ENCODE data around the gene LZTFL1.
"Not testable (repeated sequence)": the region's sequence is repeated elsewhere in the genome, so short reads cannot be mapped to it uniquely, and the experiment has no call there.

Gene LZTFL1

DNA sequence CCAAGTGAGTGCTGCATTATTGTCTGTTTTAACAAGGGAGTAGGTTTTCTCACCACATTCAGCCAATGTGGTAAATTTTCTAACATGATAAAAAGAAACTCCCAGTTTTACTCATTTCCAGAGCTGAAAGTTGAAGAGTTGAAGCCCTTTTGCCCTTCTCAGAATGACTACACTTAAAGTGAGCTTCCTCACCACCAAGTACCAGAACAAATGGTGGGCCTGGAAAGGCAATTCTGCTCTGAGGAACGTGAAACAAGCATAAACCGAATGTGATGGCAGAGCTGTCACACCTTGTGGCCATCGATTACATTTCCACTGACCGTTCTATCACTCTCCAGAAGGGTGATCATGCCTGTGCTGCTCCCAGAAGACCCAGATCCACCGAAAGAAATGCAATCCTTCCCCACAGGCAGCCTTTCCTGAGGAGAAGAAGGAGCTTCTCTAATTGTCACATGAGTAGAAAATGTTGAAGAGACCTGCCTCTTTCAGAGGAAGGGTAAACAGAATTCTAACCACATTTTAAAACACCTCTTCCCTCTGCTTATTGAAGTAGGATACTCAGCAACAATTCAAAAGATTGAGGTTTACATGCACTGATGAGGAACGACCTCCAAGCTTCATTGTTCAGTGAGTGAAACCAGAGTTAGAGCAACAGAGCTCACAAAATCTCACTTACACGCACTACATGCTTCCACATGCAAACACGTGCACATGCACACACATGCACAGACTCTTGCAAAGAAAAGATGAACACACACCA lies 23.0 kb upstream of the LZTFL1 start:
- no peak for DNase-seq

DNA sequence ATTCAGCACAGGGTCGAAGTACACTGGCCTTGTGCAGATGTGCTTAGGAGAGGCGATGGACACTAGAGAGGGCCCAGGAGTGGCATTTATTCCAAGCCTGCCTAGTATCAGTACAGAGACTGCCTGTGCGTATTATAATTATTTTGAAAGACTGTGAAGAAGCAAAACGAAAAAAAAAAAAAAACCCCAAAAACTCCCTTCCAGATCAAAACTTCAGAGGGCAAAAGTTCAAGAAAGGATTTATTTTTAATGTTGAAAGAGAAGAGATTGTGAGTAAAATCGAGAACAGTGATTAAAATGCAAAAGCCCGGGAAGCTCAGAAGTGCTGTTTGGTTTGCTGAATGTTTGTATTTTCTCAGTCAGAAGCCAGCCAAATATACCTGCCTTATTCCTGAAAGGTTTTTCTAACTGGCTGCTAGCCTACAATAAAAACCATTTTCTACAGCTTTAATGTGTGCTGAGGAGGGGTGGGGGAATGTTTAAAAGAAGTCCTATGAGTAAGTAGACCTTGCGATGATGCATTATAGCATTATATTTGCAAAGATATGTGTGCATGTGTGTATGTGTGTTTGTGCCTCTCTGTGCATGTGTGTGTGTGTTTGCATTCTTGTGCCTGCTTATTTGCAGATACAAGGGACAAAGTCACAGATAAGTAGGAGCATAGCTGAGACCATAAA lies 19.3 kb upstream of the LZTFL1 start:
- no peak for DNase-seq

DNA sequence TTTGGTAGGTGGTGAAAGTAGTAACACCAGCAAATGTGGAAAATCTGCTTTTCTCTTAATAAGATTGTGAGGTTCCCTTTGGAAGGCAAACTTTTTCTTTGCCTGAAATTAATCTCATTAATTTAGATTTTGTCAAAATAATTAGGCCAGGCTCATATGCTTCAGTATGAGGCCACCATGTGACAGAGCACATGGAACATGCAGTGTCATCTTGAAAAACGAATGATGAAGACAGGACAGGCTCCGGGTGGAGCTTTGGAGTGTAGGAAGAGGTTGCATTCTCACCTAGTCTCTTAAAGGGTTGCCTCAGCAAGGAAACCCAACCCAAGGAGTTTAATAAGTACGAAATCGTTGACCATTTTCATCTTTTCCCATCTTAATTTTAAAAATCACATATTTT lies 18.6 kb upstream of the LZTFL1 start:
- no peak for DNase-seq

GRCh38 chr3:45858809-45859543 lies 17.1 kb upstream of the LZTFL1 start:
- DNase-seq: no peak

DNA sequence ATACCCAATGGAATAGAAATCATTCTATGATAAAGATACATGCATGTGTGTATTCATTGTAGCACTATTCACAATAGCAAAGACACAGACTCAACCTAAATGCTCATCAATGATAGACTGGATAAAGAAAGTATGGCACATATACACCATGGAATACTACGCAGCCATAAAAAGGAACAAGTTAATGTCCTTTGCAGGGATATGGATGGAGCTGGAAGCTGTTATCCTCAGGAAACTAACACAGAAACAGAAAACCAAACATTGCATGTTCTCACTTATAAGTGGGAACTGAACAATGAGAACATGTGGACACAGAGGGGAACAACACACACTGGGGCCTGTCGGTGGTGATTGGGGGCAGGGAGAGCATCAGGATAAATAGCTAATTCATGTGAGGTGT lies 15.1 kb upstream of the LZTFL1 start:
- not testable (repeated sequence) for DNase-seq

GRCh38 chr3:45856323-45856722 lies 14.4 kb upstream of the LZTFL1 start:
- DNase-seq: not testable (repeated sequence)

- DNase-seq: no peak
These were observed 10.9 kb upstream of the LZTFL1 start for GRCh38 chr3:45852828-45853227.

- DNase-seq: no peak
These were observed 6.5 kb upstream of the LZTFL1 start for GRCh38 chr3:45848392-45848791.

GRCh38 chr3:45844616-45845015 lies 2.7 kb upstream of the LZTFL1 start:
- DNase-seq: no peak

DNA sequence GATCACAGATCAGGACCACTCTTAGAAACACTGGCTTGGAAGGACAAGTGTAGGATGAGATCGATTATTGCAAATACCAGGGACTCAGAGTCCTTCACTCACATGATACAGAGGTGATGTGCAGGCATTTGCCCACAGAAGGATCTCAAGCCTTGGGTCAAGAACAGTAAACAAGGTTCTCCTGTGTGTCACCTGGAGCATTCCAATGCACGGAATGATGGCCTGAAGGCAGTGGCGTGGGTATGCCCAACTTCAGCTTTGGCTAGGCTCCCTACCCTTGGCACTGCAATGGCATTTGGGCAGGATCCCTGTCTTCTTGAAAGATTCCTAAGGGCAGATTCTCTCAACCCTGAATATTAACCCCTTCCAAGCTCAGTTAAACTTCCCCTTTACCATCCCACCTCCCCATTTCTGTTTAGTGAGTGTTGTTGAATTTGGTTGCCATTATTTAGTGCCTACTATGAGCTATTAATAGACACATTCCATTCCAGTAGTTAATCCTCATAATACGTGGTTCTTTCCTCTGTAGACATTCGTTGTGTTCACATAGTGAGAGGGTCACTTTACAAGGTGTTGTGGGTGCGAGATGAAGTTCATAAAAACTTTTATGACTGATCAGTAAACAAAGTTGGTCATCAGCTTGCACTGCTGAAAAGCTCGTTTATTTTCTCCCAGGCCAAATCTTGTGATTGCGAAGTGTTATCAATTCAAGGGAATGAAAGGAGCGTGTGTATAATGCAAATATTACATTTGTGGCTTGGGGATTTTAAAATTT lies 1.1 kb upstream of the LZTFL1 start:
- DNase-seq: no peak

GRCh38 chr3:45841420-45841756 lies 531 bp downstream of the LZTFL1 start:
- no peak for DNase-seq

DNA sequence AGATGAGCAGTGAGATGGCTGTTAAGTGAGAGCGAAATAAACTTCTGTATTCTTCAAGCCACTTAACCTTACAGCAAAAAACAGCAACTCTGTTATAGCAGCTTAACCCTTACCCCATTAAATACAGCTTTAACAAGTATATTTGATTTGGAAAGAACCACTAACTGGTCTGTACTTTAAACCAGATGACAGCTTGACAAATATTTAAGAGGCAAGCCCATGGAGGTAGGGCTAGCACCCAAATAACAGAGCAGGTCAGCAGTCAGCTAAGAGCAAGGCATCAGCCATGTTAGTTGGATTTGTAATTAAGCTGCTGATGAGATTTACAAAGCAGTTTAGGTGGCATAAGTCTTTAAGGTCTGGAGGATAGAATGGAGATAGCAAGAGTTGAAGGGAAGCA lies 3.5 kb downstream of the LZTFL1 start:
- DNase-seq: no peak

DNA sequence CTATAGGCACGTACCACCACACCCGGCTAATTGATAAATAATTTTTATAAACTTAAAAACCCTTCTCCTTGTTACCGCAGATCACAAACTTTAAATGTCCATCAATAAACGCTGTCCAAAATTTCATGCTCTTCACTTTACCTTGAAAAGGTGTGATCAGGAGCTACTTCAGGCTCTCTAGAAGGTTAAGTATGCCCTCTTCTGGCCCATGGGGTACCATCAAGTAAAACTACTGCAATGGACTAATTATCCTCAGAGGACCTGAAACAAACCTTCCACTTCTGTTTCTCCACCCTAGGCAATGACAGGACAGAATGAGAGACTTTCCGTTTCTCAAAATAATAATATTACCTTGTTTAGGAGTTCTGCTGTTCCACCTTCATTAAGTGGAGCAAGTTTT lies 9.2 kb downstream of the LZTFL1 start:
- DNase-seq: no peak

GRCh38 chr3:45830121-45830520 lies 11.8 kb downstream of the LZTFL1 start:
- DNase-seq: no peak

DNA sequence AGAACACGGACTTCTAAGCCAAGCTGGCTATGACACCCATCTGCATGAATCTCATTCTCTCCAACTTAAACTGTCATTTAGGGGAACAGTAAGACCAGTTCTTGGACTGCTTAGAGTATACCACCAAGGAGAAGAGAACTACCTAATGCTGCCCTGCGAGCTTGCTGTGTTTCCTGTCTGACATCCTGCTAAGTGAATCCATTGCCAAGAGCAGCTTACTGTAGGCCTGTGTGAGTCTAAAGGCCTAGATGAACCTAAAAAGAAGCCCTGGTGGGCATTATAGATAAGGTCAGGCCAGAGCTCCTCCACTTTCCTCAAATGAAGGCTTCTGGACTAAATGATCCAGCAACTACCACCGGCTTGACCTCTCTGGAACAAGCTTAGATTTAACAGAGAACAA lies 15.0 kb downstream of the LZTFL1 start:
- no peak for DNase-seq

DNA sequence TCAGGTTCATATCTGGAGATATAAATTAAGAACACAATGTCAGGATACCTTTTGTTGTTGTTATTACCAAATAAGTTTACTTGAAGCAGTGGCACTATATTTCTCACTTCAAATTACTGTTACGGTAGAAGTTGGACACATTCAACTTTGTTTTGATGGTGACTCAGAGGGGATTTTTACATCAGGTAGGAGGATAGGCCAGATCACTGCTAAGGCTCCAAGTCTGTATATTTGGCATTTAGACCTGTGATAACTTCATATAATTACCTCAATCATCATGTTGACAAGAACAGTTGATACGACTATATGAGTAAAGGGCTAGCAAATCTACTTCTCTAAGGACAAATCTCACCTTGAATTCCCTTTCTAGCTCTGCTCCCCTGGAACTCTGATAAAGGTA lies 15.6 kb downstream of the LZTFL1 start:
- no peak for DNase-seq

DNA sequence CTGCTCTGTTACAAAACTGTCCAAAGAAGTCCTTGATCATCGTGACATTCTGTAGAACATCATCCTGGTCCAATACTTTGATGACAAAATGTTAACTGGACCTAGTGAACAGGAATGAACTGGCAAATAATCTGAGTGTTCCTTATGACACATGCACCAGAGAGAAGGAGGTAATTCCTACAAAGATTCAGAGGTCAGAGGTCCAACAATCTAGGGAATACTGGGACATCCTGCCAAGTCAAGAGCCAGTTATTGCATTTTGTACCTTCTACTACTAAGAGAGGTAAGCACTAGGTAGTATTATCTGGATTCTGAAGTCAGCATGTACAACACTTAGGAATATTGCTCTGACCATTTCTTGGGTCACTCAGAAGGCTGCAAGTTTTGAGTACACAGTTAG lies 20.8 kb downstream of the LZTFL1 start:
- no peak for DNase-seq

DNA sequence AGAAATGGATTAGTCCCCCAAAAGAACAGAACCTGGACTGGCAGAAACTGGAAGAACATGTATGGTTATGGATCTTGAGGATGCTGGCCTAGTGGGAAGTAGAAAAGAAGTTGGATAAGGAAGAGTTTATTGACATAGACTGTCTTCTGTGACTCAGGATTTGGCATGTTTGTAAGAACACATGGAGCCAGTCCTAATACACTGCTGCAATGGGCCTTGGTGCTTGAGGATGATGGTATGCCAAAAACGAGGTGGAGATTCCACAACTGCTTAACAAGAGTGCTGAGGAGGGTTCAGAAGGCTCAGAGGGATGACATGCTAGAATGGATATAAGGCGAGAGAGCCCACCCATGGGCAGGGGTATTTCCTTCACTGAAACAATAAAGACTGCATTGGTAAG lies 22.4 kb downstream of the LZTFL1 start:
- DNase-seq: no peak

DNA sequence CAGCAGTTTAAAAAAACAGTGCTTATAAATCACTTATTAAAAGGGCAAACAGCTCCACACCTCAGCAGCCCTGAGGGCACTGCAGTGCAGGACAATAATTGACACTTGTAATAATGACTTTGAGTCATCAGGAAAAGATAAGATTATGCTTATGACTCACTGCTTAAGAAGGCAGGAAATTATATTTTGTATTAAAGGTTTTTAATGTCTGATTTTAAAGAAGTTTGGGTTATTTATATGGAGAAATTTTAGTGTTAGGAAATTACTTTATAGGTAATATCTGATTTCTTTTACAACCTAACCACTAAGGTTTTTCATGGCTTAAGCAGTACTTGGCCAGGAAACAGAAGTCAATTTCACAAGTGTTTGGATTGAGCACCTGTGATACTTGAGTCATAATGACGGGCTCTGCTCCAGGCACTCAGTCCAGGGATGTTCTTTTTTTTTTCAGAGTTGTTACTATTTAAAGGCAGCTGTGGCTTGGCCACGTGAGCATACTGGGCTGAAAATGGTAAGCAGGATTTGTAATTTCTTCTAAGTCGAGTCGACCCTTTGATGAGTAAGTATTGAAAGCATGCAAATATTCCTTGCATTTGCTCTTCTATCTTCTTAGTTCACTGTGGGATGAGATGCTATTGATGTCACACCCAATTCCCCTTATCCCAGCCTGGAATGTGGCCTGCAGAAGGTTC lies 23.9 kb downstream of the LZTFL1 start:
- DNase-seq: peak; percentile 34

- no peak for DNase-seq
These were observed 25.4 kb downstream of the LZTFL1 start for GRCh38 chr3:45816544-45816943.

- no peak for DNase-seq
These were observed 27.6 kb downstream of the LZTFL1 start for GRCh38 chr3:45814322-45814721.

DNA sequence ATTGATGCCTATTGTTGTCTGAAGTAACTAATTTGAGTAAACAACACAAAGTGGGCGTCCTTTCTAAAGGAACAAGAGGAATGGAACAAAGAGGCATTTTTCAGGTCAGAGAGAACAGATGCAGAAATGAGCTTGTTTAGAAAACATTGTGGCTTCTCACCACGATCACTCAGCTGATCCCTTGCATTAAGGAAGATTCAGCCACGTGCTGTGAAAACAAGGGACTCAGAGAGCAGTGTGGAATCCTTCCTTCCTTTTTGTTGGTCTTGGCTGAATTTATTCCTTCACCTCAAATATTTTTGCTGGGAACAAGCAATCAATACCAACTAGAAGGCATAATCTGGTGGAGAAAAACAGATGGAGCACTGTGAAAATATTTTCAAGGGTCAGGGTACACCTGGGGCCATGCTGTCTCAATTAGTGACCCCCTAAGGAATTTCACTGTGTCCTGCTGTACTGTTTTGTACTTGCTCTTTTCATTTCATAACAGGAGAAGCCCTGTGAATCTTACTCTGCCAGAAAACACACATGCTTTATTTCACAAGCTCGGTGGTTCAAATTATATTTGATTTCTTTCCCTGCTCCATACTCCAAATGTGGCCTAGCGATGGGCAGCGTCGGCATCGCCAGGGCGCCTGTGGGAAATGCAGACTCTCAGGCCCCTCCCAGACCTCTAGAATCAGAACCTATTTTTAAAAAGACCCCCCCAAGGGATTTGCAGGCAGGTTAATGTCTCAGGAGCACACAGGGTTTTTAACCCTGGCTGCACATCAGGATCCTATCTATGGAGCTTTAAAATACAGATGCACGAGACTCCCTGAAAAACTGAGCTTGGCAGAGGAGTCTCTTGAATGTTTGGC lies 34.0 kb downstream of the LZTFL1 start:
- no peak for DNase-seq

All from amniotic stem cell (primary cell).